HG02943 (cell line): ENCODE results near the gene FUBP3.

ENCODE experiments used
- ATAC-seq: cut with Tn5 transposase; IDR thresholded peaks from one replicate; pipeline ENCODE4 v1.9.1; 2021; ENCODE audit warnings: mild to moderate bottlenecking, low read depth, moderate library complexity; ENCODE audit not compliant: unreplicated experiment

FUBP3 gene

GRCh38 chr9:130632841-130633240 lies 53.5 kb downstream of the FUBP3 start:
- ATAC-seq, result no peak

GRCh38 chr9:130633336-130634190 lies 54.2 kb downstream of the FUBP3 start:
- ATAC-seq, result no peak

- no peak for ATAC-seq
Measured at GRCh38 chr9:130634191-130634768, 54.9 kb downstream of the FUBP3 start.

DNA sequence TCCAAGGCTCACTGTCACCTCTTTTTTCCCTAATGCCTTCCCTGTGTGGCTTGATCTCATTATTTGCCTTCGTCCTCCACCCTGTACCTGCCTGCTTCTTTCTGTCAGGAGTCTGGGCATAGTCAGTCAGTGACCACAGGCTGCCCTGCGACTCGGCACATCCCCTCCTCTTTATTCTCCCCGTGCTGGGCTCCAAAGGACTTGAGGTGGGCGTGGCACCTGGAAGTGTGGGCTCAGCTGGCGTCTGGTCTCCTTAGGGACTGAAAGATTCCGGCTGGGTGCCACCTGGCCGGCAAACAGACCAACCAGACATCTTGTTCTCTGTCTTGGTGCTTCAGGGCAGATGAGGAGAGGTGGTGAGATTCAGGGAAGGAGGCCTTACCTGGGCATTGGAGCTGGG lies 55.4 kb downstream of the FUBP3 start:
- ATAC-seq, result no peak

- ATAC-seq, result no peak
Measured at GRCh38 chr9:130635306-130635705, 55.9 kb downstream of the FUBP3 start.

DNA sequence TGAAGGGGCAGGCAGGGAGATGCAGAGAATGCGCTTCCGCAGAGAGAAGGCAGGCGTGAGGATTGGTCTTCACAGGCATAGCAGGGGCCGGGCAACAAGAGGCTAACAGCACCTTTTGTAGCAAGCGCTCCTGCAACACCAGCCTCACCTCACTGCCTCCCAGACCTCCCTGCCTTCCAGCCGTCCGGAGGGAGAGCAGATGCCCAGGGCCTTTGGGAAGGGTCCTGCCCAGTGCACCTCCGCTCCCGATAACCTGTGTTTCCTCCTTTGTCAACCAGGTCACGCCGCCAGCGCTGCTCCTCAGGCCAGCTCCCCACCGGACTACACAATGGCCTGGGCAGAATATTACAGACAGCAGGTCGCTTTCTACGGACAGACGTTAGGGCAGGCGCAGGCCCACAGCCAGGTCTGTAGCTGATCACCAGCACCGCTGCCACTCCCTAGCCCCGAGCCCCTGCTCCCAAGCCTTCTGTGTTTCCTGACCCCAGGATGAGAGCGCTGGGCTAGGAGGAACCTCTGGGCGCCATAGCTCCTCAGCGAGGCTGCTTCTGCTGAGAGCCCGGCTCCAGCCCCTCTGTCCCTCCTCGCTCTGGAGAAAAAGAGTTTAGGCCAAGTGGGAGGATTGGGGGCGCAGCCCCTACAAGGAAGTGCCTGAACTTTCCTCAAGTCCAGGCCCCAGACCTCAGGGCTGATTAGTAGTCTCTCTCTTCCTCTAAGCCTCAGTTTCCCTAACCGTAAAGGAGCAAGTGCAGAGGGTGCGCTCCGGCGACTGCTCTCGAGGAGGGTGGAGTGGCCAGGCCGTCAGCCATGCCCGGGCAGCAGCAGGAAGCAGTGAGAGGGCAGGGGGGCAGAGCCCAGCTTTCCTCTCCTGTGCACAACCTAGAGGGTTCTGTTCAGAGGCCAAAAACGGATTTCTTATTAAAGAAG lies 56.6 kb downstream of the FUBP3 start:
- no peak for ATAC-seq

DNA sequence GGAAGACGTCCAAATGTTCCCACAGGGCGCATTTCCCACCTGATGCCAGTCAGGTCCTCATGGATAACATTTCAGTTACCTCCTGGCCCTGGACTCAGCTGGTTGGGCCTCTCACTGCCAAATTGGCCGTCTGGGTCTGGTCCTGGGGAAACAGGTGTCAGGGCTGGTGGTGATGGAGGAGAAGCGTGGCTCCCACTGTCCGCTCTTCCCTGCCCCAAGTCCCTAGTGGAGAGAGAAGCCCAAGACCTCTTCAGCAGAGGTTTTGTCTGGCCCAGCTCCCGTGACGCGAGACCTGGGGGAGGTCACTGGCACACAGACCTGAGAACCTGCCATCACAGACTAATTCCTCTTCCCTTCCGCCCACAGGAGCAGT lies 57.3 kb downstream of the FUBP3 start:
- no peak for ATAC-seq

DNA sequence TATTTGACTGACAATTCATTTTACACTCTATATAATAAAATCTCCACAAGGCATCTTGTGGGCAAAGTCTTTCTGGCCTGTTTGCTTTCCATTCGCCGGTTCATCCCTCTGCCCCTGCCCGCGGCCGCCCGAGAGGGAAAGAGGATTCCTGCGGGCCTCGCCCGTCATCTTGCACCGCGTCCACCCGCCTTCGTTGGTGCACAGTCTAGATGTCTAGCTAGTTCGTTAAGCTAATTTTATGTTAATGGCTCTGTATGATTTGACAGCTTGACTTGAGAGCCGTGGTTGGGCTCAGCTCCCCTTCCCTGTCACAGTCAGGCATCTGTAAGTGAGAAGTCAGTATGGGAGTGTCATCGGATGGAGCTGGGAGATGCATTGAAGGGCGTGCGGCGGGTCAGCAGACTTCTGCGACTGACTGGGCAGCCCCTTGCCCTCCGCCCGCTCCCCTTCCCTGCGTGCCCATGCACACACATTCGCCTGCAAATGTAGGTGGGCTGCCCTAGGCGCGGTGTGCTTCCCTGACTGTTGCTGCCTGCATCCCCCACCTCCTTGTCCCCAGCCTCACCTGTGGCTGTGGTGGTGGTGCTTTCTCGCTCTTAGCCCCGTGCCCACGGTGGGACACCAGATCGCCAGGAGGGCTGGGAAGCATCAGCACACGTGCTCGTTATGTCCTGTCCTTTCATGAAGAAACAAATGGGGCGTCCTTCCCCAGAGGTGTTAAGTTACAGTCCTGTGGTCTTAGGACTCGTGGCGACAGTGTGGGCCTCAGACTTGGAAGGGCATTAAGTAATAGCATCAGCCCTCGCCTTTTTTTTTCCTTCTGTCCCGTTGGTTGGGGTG lies 59.1 kb downstream of the FUBP3 start:
- ATAC-seq, result no peak

- ATAC-seq, result no peak
Measured at GRCh38 chr9:130639124-130639765, 59.9 kb downstream of the FUBP3 start.

DNA sequence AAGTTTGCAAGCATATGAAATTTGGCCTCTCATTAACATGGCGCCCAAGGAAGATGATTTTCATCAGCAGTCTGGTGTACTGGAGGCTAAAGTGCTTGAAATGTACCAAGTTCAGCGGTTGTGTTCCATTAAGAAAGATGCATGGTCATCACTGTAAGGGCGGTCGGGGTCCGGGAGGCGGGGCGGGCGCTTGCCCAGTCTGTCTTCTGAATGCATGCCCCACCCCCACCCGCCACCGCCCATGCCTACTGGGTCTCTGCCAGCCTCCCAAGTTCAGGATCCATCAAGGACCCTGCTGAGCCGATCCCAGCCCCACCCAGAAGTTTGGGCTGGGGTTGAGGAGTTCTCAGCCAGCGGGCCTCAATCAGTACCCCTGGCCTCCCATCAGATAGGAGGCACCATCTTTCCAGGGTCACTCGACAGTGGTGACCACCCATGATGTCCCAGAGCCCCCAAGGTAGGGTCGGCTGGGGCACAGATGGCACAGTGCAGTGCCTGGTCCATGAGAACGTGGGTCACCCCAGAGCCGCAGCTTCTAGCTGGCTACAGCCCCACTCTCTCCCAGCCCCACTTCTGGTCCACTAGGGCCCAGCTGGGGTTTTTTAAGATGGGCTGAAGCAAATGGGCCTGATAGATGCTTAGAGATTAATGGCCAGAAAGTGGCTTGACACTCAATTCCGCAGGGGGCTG lies 60.6 kb downstream of the FUBP3 start:
- no peak for ATAC-seq

DNA sequence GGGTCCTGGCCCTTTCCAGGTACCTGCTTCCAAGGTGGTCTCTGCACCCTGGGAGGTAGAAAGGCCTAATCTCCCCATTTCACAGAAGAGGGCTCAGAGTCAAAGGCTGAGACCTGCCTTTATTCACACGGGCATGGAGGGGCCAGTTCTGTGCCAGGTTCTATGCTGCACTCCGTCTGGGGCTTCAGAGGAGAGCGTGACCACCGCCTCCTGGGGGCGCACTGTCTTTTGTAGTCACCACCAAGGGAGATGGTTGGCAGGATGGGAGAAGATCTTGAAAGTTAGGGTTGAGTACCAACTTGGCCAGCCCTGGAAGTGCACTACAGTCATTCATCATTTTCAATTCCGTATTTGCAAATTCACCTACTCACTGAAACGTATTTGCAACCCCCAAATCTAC lies 61.3 kb downstream of the FUBP3 start:
- no peak for ATAC-seq

- ATAC-seq, result no peak
Measured at GRCh38 chr9:130642926-130643325, 63.5 kb downstream of the FUBP3 start.

DNA sequence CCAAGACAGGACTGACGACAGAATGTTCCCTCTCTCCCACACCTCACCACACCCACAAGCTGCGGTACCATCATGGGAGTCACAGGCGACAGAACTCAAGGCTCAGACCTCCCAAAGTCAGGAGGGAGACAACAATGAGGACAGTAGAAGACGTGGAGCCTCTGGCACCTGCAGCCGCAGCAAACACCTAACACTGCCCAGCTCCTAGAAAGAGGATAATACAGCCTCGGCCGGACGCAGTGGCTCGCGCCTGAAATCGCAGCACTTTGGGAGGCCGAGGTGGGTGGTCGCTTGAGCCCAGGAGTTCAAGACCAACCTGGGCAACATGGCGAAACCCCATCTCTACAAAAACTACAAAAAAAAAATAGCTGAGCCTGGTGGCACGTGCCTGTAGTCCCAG lies 71.8 kb downstream of the FUBP3 start:
- ATAC-seq, result no peak

GRCh38 chr9:130651752-130652151 lies 72.4 kb downstream of the FUBP3 start:
- ATAC-seq, result no peak

- ATAC-seq, result no peak
Measured at GRCh38 chr9:130654879-130655278, 75.5 kb downstream of the FUBP3 start.

- no peak for ATAC-seq
Measured at GRCh38 chr9:130658893-130659698, 79.7 kb downstream of the FUBP3 start.

DNA sequence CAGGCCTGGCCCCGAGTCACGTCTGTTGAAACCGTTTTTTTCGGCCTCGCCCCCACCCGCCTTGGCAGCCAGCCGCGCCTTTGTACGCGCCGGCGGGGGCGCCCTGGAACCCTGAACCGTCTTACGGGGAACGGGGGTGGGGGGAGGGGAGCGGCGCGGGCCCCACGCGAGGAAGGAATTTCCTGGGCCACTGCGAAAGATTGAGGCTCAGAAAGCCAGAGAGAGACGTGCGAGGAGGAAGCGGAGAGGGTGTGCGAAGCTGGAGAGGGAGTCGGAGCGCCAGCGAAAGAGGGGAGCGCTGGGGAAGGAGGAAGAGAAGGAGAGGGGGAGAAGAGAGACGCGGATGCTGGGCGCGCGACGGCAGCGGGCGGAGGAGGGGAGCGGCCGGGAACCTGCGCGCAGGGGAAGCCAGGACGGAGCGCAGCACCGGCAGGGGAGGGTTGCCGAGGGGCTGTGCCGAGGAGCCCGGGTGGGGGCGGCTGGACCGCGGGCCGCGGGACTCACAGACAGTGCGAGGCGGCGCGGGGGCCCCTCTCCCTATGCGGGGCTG lies 80.4 kb downstream of the FUBP3 start:
- ATAC-seq, result no peak

- ATAC-seq, result no peak
Measured at GRCh38 chr9:130660326-130660682, 80.9 kb downstream of the FUBP3 start.
